ENCODE results near the gene RAVER2.
A peak's percentile ranks its signal among the peaks of the same experiment; 100 is the strongest.
"Not testable (repeated sequence)": the region's sequence is repeated elsewhere in the genome, so short reads cannot be mapped to it uniquely, and the experiment has no call there.

Gene RAVER2

GRCh38 chr1:64733581-64734286 lies 11.1 kb upstream of the RAVER2 start:
- peak; percentile 15 for DNase-seq (ENCODE audit: low read depth)
- TF ChIP-seq, protein P1, sequence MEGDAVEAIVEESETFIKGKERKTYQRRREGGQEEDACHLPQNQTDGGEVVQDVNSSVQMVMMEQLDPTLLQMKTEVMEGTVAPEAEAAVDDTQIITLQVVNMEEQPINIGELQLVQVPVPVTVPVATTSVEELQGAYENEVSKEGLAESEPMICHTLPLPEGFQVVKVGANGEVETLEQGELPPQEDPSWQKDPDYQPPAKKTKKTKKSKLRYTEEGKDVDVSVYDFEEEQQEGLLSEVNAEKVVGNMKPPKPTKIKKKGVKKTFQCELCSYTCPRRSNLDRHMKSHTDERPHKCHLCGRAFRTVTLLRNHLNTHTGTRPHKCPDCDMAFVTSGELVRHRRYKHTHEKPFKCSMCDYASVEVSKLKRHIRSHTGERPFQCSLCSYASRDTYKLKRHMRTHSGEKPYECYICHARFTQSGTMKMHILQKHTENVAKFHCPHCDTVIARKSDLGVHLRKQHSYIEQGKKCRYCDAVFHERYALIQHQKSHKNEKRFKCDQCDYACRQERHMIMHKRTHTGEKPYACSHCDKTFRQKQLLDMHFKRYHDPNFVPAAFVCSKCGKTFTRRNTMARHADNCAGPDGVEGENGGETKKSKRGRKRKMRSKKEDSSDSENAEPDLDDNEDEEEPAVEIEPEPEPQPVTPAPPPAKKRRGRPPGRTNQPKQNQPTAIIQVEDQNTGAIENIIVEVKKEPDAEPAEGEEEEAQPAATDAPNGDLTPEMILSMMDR (conservative IDR thresholded peaks at IDR 0.05; ENCODE audit: low read length) = no peak

GRCh38 chr1:64734287-64734652 lies 10.6 kb upstream of the RAVER2 start:
- TF ChIP-seq, protein P1 (conservative IDR thresholded peaks at IDR 0.05; ENCODE audit: low read length) = no peak
- no peak overlapping the region for H3K4me3 ChIP-seq (ENCODE audit: low read length)
- no peak for DNase-seq (ENCODE audit: low read depth)

More at GRCh38 chr1:64733581-64734286, 11.1 kb upstream of the RAVER2 start:
- H3K4me3 ChIP-seq (ENCODE audit: low read length) = no peak overlapping the region

GRCh38 chr1:64740687-64741086 lies 4.2 kb upstream of the RAVER2 start:
- H3K4me3 ChIP-seq (ENCODE audit: low read length); DNase-seq (ENCODE audit: low read depth): not testable (repeated sequence)

- H3K4me3 ChIP-seq (ENCODE audit: low read length) = peak overlapping the region; percentile 66
- no peak for DNase-seq (ENCODE audit: low read depth)
- TF ChIP-seq, protein P1 (conservative IDR thresholded peaks at IDR 0.05; ENCODE audit: low read length) = no peak
Observed at GRCh38 chr1:64743954-64744491, 852 bp upstream of the RAVER2 start.

DNA sequence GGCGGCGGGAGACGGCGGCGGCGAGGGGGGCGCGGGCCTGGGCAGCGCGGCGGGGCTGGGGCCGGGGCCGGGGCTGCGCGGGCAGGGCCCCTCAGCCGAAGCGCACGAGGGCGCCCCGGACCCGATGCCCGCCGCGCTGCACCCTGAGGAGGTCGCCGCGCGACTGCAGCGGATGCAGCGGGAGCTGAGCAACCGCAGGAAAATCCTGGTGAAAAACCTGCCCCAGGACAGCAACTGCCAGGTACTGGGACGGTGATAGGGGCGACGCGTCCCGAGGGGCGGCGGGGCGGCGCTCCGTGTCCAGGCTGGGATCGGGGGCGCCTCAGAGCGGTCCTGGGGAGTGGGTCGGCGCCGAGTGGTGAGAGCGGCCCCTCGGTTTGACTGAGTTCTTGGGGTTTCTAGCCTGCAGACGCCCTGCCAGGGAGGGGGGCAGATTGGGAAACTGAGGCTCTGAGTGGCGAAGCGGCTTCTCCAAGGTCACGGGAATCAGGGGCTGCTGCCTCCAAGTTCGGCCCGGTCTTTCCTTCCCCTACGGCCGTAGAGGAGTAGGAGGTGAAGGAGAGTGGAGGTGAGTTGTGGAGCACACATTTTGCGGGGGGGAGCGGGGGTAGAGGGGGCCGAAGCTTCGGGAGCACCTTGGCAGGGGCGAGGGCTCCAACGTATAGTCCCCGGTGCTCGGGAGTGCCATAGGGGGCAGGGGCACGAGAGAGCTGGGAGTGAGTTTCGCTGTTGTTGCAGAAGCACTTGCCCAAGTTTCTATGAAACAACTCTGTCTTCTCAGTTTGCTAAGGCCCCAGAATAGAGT lies 508 bp downstream of the RAVER2 start:
- TF ChIP-seq, protein P1 (conservative IDR thresholded peaks at IDR 0.05; ENCODE audit: low read length) = no peak
- peak overlapping the region; percentile 66 for H3K4me3 ChIP-seq (ENCODE audit: low read length)
- peak; percentile 40 for DNase-seq (ENCODE audit: low read depth)

- peak overlapping the region; percentile 66 for H3K4me3 ChIP-seq (ENCODE audit: low read length)
- TF ChIP-seq, protein P1 (conservative IDR thresholded peaks at IDR 0.05; ENCODE audit: low read length) = no peak
- no peak for DNase-seq (ENCODE audit: low read depth)
Observed at GRCh38 chr1:64745986-64746940, 1.4 kb downstream of the RAVER2 start.

- H3K4me3 ChIP-seq (ENCODE audit: low read length) = no peak overlapping the region
- TF ChIP-seq, protein P1 (conservative IDR thresholded peaks at IDR 0.05; ENCODE audit: low read length) = no peak
- DNase-seq (ENCODE audit: low read depth) = no peak
Observed at GRCh38 chr1:64748222-64748621, 3.3 kb downstream of the RAVER2 start.

Data from AG10803 (cell line).